H1 (cell line): Measurements from ENCODE around the gene FIGNL2. TPM values are rescaled to one million over a fixed set of nuclear protein-coding genes. Genes with fewer than 3 reads are reported as not detected.

Experiments used
- CEBPB ChIP-seq: IDR thresholded peaks from 2 replicates; pipeline ENCODE4 v1.6.1; 2012; ENCODE audit warnings: low read depth, low read length
- MAX ChIP-seq: IDR thresholded peaks from 2 replicates; pipeline ENCODE4 v1.6.1; 2012; ENCODE audit warnings: inconsistent platforms
- polyA plus RNA-seq, 7 experiments: library from polyadenylated mRNA; depleted of rRNA in 3 of 7; stranded (reverse) in 5 of 7; unstranded in 2 of 7; fragments of >200 nt in 5 of 7; fragments of 200-250 nt in 2 of 7; gene quantifications; 1 replicate in 5 of 7; 2 replicates in 1 of 7; 4 replicates in 1 of 7; pipeline versions ENCODE4 v1.2.1 to v1.2.3, GENCODE V29; 2011 to 2013; ENCODE audit warnings: missing spikeins in 2 of 7, mixed read lengths in 2 of 7
- total RNA-seq: library from RNA; stranded (reverse); fragmentation: NEBNext Ultra II Directional; extraction: Animal tissue kit (Norgen Biotek cat#: 25700); gene quantifications from 2 replicates; pipeline ENCODE4 v1.2.1, GENCODE V29; 2021

Gene FIGNL2
- total and polyA plus RNA-seq, 2 of the 8 experiments (the other 6 are each of a cell fraction or from before 2014, with no cell fraction given): 6.5 to 7.1 TPM

GRCh38 chr12:51836041-51836826 is 12.3 kb downstream of the FIGNL2 start (continued):
- TF ChIP-seq MAX (no peak), CEBPB (no peak)
